ENCODE data around the gene CFAP73. TPM values are rescaled to one million over a fixed set of nuclear protein-coding genes. Genes with fewer than 3 reads are reported as not detected.

CFAP73 gene
- total and polyA plus RNA-seq, 4 donors = 10.4 to 40.6 (median 14.6) TPM

- Histone ChIP-seq H3K27ac (ENCODE audit: low read depth in 1 of 2, low read length in 1 of 2) (no peak overlapping the region), H3K4me3 (no peak overlapping the region), H3K27me3 (ENCODE audit: control insufficient read depth in 3 of 3, insufficient read depth in 3 of 3, low read length in 2 of 3) (no peaks in the 10 kb centered on the region), H3K9me3 (ENCODE audit: control insufficient read depth in 4 of 4, insufficient read depth in 3 of 4, low read length in 3 of 4) (no peaks in the 10 kb centered on the region), H3K4me1 (ENCODE audit: control insufficient read depth in 5 of 5, insufficient read depth in 5 of 5, low read length in 5 of 5) (peaks cover 0 to 6% (median 0%) of the 10 kb centered on the region in 5 donors), H3K36me3 (ENCODE audit: control insufficient read depth in 4 of 4, insufficient read depth in 4 of 4, low read length in 4 of 4) (no peaks in the 10 kb centered on the region), H3K9ac (ENCODE audit: insufficient read depth in 1 of 2, low read length in 2 of 2) (no peak overlapping the region)
- no peak for DNase-seq
- no peak for TF ChIP-seq CTCF (IDR thresholded peaks at IDR 0.05; ENCODE audit: control extremely low read depth, extremely low read depth)
- 85 to 89% methylated on average over 5 of the region's 5 CpGs for WGBS, 2 donors
- ATAC-seq (ENCODE audit: insufficient read depth, low FRiP score) = no peak
Measured at GRCh38 chr12:113102811-113103210, 46.7 kb upstream of the CFAP73 start.

GRCh38 chr12:113103756-113104450 is 45.6 kb upstream of the CFAP73 start:
- TF ChIP-seq CTCF (IDR thresholded peaks at IDR 0.05; ENCODE audit: control extremely low read depth, extremely low read depth) = no peak
- H3K27me3 ChIP-seq (ENCODE audit: control insufficient read depth in 3 of 3, insufficient read depth in 3 of 3, low read length in 2 of 3) = no peaks in the 10 kb centered on the region
- H3K9me3 ChIP-seq (ENCODE audit: control insufficient read depth in 4 of 4, insufficient read depth in 3 of 4, low read length in 3 of 4) = no peaks in the 10 kb centered on the region
- H3K27ac ChIP-seq (ENCODE audit: low read depth in 1 of 2, low read length in 1 of 2) = no peak overlapping the region
- DNase-seq (peak in 2 of 3 donors; percentile 5 to 32), ATAC-seq (ENCODE audit: insufficient read depth, low FRiP score) (peak; percentile 27)
- H3K36me3 ChIP-seq (ENCODE audit: control insufficient read depth in 4 of 4, insufficient read depth in 4 of 4, low read length in 4 of 4) = no peaks in the 10 kb centered on the region
- H3K9ac ChIP-seq (ENCODE audit: insufficient read depth in 1 of 2, low read length in 2 of 2) = no peak overlapping the region
- H3K4me1 ChIP-seq (ENCODE audit: control insufficient read depth in 5 of 5, insufficient read depth in 5 of 5, low read length in 5 of 5) = peaks cover 0 to 3% (median 0%) of the 10 kb centered on the region in 5 donors
- 7 to 9% methylated on average over 40 to 43 of the region's 43 CpGs for WGBS, 2 donors
- H3K4me3 ChIP-seq = no peak overlapping the region

GRCh38 chr12:113104953-113105510 is 44.5 kb upstream of the CFAP73 start:
- H3K9me3 ChIP-seq (ENCODE audit: control insufficient read depth in 4 of 4, insufficient read depth in 3 of 4, low read length in 3 of 4) = no peaks in the 10 kb centered on the region
- no peak for ATAC-seq (ENCODE audit: insufficient read depth, low FRiP score)
- no peak for TF ChIP-seq CTCF (IDR thresholded peaks at IDR 0.05; ENCODE audit: control extremely low read depth, extremely low read depth)
- H3K36me3 ChIP-seq (ENCODE audit: control insufficient read depth in 4 of 4, insufficient read depth in 4 of 4, low read length in 4 of 4) = no peaks in the 10 kb centered on the region
- H3K27ac ChIP-seq (ENCODE audit: low read depth in 1 of 2, low read length in 1 of 2) = no peak overlapping the region
- WGBS, 2 donors = 75 to 82% methylated on average over 13 of the region's 13 CpGs
- no peak for DNase-seq
- no peaks in the 10 kb centered on the region for H3K27me3 ChIP-seq (ENCODE audit: control insufficient read depth in 3 of 3, insufficient read depth in 3 of 3, low read length in 2 of 3)
- peaks cover 0 to 3% (median 0%) of the 10 kb centered on the region in 5 donors for H3K4me1 ChIP-seq (ENCODE audit: control insufficient read depth in 5 of 5, insufficient read depth in 5 of 5, low read length in 5 of 5)
- H3K9ac ChIP-seq (ENCODE audit: insufficient read depth in 1 of 2, low read length in 2 of 2) = no peak overlapping the region
- H3K4me3 ChIP-seq = no peak overlapping the region

All from lung (tissue), 12 donors.